Measurements from ENCODE around the gene MYO1G.
"Not testable (repeated sequence)": the region's sequence is repeated elsewhere in the genome, so short reads cannot be mapped to it uniquely, and the experiment has no call there.

MYO1G gene
- 300 to 370 (median 355) reads per million in 4 donors for total RNA-seq

- DNase-seq = peak; percentile 70 to 98 (median 76)
Observed at GRCh38 chr7:44978511-44979366, at the start of gene MYO1G. Gene MYO1G (minus strand): TSS chr7:44979015. CDS start chr7:44978961, 54 bp downstream.

GRCh38 chr7:45028138-45028919 is 49.5 kb upstream of the MYO1G start:
- DNase-seq = no peak

GRCh38 chr7:45027774-45028114 is 48.9 kb upstream of the MYO1G start:
- DNase-seq = peak in 1 of 5 donors; percentile 4

- DNase-seq = peak in 2 of 5 donors; percentile 21 to 72
Observed at GRCh38 chr7:45026984-45027773, 48.4 kb upstream of the MYO1G start.

- DNase-seq = peak in 1 of 5 donors; percentile 30
Observed at GRCh38 chr7:45026013-45026412, 47.2 kb upstream of the MYO1G start.

GRCh38 chr7:45025473-45025872 is 46.7 kb upstream of the MYO1G start:
- not testable (repeated sequence) for DNase-seq

- no peak for DNase-seq
Observed at GRCh38 chr7:45024126-45024744, 45.4 kb upstream of the MYO1G start.

- DNase-seq = peak in 1 of 5 donors; percentile 37
Observed at GRCh38 chr7:45021604-45022296, 42.9 kb upstream of the MYO1G start.

GRCh38 chr7:45020915-45021314 is 42.1 kb upstream of the MYO1G start:
- DNase-seq = no peak

- no peak for DNase-seq
Observed at GRCh38 chr7:45017253-45017652, 38.4 kb upstream of the MYO1G start.

- no peak for DNase-seq
Observed at GRCh38 chr7:45015313-45015712, 36.5 kb upstream of the MYO1G start.

- no peak for DNase-seq
Observed at GRCh38 chr7:45013465-45013967, 34.7 kb upstream of the MYO1G start.

- peak in 1 of 5 donors; percentile 52 for DNase-seq
Observed at GRCh38 chr7:45007571-45008328, 28.9 kb upstream of the MYO1G start.

- no peak for DNase-seq
Observed at GRCh38 chr7:45007106-45007505, 28.3 kb upstream of the MYO1G start.

GRCh38 chr7:45003789-45004188 is 25.0 kb upstream of the MYO1G start:
- no peak for DNase-seq

GRCh38 chr7:45001826-45002225 is 23.0 kb upstream of the MYO1G start:
- DNase-seq = no peak

- DNase-seq = peak in 4 of 5 donors; percentile 49 to 60 (median 58)
Observed at GRCh38 chr7:45001138-45001694, 22.4 kb upstream of the MYO1G start.

GRCh38 chr7:45000093-45001032 is 21.5 kb upstream of the MYO1G start, which contains the start of gene CCM2:
Gene CCM2 (plus strand): TSS chr7:45000201. CDS start chr7:45000334, 133 bp downstream.
- no peak for DNase-seq
